Epithelial cell of esophagus (primary cell): ENCODE results near the gene PTPRN2.

Source experiments
- DNase-seq: peaks from one replicate; pipeline ENCODE4 v3.0.0; 2010; ENCODE audit warnings: low read depth
- H3K4me3 ChIP-seq: 2 replicates; pipeline ENCODE4 v1.5.1; 2011; ENCODE audit warnings: mild to moderate bottlenecking, low read length, control low read depth
- TF ChIP-seq, protein P1 (sequence below): IDR thresholded peaks from 2 replicates; pipeline ENCODE4 v1.5.1; 2011; ENCODE audit warnings: low read depth, mild to moderate bottlenecking, low read length, control low read depth, inconsistent platforms; ENCODE audit not compliant: insufficient read depth; ENCODE audit errors: missing control alignments

The PTPRN2 gene

DNA sequence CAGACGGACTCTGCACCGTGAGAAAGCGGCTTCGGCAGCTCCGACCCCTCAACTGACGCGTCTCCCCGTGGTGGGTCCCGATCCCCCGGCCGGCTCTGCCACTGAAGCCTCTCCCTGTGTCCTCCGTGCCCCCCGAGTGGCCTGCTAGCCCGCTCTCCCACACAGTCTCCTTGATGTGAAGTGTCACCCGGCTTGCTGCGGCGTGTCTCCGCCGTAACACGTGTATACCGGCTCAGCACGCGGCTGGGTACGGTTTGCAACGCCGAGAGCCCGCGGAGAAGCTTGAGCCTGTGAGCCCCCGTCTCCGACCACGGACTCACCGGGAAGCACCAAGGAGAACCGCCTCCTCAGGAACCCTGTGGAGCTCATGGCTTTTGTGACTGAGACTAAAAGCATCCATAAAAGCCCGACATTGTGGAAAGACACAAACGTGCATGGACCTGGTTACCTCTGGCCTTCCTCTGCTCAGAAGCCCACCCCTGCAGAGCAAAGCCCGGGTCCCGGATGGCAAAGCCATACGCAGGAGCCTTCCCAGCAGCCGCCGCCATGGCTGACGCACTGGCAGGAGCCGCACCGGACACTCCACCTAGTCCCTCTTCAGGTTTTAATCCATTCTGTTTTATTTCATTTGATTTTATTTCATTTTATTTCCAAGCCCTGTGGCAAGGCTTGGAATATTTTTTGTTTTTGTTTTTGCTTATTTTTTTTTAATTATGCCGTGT lies 17.0 kb downstream of the PTPRN2 start:
- no peak overlapping the region for H3K4me3 ChIP-seq
- no peak for DNase-seq
- TF ChIP-seq, protein P1, sequence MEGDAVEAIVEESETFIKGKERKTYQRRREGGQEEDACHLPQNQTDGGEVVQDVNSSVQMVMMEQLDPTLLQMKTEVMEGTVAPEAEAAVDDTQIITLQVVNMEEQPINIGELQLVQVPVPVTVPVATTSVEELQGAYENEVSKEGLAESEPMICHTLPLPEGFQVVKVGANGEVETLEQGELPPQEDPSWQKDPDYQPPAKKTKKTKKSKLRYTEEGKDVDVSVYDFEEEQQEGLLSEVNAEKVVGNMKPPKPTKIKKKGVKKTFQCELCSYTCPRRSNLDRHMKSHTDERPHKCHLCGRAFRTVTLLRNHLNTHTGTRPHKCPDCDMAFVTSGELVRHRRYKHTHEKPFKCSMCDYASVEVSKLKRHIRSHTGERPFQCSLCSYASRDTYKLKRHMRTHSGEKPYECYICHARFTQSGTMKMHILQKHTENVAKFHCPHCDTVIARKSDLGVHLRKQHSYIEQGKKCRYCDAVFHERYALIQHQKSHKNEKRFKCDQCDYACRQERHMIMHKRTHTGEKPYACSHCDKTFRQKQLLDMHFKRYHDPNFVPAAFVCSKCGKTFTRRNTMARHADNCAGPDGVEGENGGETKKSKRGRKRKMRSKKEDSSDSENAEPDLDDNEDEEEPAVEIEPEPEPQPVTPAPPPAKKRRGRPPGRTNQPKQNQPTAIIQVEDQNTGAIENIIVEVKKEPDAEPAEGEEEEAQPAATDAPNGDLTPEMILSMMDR, result no peak

DNA sequence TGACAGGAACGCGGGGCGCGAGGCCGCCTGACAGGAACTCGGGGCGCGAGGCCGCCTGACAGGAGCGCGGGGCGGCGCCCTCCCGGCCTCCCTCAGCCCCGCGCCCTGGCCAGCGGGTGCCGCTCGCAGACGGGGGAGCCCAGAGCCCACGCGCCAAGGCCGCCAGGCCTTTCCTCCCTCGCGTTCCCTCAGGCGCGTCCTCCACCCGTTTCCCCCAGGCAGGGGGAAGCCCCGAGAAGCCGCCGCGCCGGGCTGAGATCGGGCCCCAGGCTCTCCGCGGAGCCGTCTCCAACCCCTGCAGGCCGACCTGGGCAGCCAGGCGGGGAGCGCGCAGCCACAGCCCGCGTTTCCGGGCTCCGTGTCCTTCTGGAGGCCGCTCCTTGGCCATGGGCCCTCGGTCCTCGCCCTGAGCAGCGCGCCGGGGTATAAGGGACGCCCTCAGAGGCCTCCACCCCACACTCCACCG lies 17.7 kb downstream of the PTPRN2 start:
- TF ChIP-seq, protein P1, result no peak
- no peak overlapping the region for H3K4me3 ChIP-seq
- no peak for DNase-seq

DNA sequence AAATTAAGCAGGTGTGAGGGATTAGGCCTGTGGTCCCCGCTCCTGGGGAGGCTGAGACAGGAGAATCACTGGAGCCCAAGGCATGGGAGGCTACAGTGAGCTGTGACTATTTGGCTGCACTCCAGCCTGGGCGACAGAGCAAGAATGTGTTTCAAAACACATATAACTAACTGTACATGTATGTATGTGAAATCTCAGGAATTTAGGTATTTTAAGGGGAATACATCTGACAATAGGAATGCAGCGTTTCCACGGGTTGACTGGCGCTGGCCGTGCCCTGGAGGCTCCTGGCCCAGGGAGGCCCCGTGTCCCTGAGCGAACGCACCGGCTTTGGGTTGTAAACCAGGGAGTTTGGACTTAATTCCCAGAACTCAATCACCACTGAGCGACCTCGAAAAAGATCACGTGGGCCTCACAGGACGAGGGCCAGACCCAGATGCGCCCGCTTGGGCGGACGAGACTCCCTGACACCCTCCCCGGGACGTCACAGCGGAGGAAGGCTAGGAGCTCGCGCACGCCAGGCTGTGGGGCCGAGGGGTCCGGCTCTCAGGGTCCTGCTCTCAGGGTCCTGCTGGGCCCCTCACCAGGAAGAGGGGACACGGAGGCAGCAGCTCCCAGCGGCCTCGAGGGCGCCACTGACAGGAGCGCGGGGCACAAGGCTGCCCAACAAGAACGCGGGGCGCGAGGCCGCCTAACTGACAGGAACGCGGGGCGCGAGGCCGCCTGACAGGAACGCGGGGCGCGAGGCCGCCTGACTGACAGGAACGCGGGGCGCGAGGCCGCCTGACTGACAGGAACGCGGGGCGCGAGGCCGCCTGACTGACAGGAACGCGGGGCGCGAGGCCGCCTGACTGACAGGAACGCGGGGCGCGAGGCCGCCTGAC lies 18.4 kb downstream of the PTPRN2 start:
- DNase-seq, result no peak
- TF ChIP-seq, protein P1, result no peak
- H3K4me3 ChIP-seq, result no peak overlapping the region

DNA sequence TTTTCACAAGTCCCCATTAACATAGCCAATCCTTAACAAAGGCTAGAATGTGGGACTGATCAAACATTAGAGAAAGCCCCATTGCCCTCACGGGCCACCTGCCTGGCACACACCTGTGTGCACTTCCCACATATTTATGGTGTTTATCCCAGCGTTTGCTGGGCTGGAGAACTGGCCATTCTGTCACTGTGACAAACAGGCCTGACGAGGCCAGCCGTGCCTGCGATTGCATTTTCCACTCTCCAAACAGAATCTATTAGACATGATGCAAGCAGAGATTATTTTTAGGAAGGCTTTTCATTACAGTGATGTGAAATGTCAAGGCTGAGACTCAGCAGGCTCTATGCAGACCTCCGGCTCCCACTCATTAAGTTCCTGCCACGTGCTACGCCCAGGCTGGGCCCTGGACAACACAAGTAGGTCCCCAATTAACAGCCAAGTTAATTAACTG lies 20.4 kb downstream of the PTPRN2 start:
- TF ChIP-seq, protein P1, result no peak
- DNase-seq, result no peak
- no peak overlapping the region for H3K4me3 ChIP-seq

DNA sequence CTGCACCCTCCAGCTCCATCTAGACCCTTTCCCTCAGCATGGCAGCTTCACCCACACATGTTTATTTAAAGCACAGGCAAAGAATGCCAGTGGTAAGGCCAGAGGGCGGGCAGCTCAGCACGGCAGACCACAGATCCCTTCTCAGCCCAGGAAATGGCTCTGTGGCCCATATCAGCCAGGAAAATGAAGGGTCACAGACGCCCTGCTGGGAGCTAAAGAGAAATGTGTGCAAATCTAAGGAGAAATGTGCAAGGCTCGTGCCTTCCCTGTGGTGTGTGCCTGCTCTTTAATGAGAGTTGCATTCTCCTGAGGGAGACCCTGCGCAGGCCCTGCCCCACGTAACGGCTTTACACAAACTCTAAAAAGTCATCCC lies 23.0 kb downstream of the PTPRN2 start:
- TF ChIP-seq, protein P1, result no peak
- DNase-seq, result no peak
- no peak overlapping the region for H3K4me3 ChIP-seq

DNA sequence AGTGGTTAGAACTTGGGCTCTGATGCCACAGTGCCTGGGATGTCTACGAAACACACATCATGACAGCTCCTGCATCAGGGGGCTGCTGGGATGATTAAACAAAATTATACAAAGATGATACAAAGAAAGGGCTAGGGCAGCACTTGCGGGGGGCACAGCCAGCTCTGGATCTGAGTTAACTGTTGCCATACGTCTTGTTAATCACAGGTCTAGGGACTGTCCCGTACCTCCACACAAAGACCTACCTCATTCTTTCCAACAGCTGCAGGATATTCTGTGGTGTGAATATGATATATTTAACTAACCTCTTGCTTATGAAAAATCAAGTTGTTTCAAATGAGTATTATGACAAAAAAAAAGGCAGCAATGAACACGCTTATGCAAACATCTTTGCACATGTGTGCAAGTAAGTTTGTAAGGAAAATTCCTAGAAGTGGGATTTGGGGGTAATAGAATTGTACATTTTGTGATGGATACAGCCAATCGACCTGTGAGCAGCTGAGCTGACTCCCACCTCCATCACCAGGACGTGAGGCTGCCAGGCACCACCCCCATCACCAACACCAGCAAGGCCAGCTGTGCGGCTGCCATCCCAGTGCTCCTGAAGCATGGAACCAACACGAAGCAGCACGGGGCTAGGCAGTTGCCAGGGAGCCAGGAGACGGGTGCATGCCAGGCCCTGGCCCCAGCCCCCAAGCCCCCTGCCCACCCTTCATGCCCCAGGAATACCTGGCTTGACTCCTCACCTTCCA lies 23.5 kb downstream of the PTPRN2 start:
- TF ChIP-seq, protein P1, result no peak
- no peak overlapping the region for H3K4me3 ChIP-seq
- DNase-seq, result no peak
